CMK (cell line): ENCODE results near the gene VOPP1.
"Not testable (repeated sequence)": the region's sequence is repeated elsewhere in the genome, so short reads cannot be mapped to it uniquely, and the experiment has no call there.

Experiments used
- DNase-seq: peaks from one replicate; pipeline ENCODE4 v3.0.0-alpha.2; 2010; ENCODE audit warnings: low read depth

The VOPP1 gene

GRCh38 chr7:55488216-55488615, 84.1 kb downstream of the VOPP1 start:
- DNase-seq = no peak

GRCh38 chr7:55486991-55487390, 85.3 kb downstream of the VOPP1 start:
- no peak for DNase-seq

- no peak for DNase-seq
These were observed 86.1 kb downstream of the VOPP1 start for GRCh38 chr7:55486192-55486590.

DNA sequence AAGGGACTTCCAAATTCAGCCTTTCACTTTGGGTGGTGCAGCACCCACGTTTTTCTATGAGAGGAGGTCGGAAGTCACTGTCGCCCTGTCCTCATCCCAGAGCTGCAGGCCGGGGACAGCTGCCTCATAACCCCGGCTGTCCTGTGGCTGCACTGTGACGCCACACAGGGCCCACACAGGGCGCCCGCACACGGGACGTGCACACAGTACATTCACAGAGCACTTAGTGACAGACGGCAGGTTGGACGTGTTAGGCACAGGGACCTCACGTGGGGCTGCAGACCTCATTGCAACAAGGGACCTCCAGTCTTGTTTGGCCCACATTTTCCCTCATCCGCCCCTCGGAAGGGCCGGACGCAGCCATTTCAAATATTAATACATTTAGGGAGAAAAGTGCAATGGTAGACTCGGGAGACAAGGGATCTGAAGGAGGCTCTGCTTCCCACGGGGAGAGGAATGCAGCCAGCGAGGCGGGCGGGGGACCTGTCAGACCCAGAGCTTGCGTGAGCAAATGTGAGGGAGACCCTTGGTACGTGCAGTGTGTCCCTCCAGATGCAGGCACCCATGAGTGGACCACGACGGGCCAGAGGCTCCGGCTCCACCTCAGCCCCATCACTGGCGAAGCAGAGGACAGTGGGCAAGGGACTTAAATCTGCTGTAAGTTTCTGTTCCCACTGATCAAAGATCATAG, 86.7 kb downstream of the VOPP1 start:
- DNase-seq = no peak

DNA sequence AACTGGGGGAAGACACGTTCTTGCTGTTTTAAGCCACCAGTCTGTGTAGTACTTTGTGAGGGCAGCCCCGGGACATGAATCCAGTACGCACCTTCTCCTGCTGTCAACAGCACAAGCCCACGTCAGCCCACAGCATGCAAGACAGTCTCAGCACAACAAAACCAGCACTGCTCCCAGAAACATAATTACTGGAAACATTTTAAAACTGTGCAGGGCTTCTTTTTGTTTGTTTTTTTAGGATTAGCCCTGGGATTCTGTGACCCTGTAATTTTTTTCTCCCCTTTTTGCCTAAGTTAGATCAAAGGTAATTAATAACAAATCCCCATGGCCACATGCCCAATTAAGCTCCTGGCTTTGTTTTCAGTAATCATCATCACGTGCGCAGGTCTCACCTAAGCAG, 87.5 kb downstream of the VOPP1 start:
- no peak for DNase-seq

DNA sequence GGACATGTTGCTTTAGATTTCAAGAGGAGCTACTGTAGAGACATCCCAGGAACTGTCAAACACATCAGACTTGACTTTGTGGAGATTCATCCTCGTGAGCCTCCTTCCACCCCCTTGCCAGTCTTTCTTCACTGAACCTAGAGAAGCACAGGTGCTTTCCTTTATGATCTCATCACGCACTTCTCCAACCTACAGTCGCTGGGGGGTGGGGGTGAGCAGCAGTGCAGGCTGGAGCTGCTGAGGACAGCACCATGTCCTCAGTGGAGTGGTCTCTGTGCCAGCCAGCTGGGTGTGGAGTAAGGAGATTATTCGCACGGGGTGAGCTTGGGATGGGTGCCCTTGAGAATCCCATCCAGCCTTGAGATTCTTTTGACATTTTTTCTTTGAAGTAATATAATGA, 88.1 kb downstream of the VOPP1 start:
- no peak for DNase-seq

DNA sequence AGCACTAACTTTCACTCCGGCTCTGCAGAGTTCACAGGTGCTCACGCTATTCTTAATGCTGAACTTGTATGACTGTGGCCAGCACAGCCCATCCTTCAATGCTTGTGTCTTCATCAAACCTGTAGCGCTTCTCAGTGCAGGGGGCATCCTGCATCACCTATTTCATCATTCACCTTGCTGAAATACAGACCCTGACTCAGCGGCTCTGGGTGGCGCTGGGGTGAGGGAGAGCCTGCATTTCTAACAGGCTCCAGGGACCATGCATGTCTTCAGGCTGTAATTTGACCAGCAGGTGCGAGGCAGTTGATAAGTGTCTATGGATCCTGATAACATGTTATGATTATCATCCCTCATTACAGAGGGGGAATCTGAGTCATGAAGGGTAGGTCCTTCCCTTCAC, 89.3 kb downstream of the VOPP1 start:
- DNase-seq = no peak

DNA sequence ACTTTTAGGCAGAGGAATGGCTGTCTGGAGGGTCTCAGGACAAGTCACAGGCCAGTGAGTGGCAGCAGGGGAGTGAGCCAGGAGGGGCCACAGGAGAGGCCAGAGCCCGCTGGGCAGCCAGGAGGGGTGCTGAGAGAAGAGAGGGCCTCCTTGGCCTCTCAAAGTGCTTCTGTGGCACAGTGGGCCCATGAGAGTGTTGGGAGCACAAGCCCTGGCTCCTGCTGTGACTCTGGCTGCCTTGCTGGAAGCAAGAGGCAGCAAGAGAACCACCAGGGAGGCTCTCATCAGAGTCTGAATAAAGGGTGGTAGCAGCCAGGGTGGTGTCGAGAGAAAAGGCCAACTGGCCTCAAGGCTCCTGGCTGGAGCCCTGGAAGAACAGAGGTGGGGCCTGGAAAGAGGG, 91.1 kb downstream of the VOPP1 start:
- DNase-seq = no peak

DNA sequence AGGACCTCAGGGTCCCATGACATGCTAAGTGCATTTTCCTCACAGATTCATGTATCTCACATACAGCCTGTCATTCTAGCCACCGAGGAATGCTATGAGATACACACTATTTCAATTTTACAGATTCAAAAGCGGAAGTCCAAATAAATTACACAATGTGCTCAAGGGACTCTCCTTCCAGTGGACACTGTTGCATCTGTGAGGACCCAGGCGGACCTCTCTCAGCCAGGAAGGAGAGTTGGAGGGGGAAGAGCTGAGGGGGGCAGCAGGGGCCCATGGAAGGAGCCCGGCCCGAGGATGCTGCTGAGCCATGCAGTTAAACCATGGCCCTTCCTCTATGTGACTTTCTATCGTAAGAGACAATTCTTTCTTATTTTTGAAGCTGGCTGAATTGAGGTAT, 93.6 kb downstream of the VOPP1 start:
- DNase-seq = no peak

DNA sequence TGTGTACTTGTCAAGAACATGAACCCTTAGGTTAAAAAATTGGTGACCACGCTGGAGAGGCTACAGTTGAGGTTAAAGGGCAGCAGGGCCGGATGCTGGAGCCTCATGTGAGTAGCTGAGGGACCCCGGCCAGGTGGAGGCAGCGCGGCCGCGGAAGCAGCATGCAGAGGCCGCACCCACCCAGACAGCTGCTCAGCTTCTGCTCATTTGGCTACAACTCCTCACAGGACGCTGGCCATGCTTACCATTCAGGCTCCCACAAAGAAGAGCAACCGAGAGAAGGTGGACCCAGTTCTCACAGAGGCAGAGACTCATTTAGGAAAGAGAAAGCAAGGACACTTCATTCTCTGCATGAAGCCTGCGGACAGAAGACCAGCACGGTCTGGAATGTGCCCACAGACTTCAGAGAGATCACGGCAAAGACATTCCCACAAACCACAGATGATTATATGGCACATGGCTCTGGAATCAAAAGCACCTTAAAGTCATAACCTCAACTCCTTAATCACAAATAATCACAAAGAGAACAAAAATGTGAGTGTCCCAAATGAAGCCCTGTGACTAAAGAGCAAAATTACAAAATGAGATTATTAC, 94.4 kb downstream of the VOPP1 start:
- DNase-seq = no peak

GRCh38 chr7:55476852-55477780, 95.2 kb downstream of the VOPP1 start:
- no peak for DNase-seq

DNA sequence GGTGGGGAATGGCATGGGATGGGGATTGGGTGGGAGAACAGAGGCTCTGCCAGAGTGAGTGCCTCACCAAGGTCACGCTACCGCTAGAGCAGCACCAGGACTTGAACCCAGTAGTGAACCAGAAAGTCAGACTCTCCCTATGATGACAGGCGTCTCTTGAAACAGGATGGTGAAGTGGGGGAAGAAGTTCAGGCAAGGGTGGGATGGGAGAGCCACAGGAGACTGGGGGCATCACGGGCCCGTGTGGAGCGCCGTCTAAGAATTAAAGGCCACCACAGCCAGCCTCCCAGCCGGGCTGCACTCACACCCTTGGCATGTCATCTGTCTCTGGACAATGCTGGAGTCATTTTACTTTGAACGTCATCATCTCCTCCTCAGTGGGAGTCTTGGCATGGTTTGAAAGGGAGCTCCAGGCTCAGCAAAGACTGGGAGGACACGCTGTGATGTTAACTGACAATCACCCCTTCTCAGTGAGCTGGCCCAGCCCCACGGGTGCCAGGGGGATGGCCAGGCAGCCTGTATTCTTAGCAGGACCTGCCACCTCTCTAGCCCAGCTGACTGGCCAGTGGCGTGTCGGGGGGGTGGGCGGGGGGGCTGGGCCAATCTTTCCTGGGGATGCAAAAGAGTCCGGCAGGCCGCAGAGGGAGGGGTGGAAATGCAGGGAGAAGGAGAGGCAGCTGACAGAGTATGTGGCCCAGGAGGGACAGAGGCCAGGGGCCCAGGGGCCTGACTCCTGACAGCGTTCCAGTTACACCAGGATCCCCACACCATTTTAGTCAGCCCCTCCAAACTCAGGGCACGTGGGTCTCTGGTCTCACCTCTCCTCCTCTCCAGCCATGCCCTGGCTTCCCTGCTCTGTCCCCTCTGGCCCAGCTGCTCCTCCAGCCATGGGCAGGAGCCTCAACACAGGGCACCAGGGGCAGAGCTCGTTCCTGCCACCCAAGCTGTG, 96.2 kb downstream of the VOPP1 start:
- DNase-seq = no peak

DNA sequence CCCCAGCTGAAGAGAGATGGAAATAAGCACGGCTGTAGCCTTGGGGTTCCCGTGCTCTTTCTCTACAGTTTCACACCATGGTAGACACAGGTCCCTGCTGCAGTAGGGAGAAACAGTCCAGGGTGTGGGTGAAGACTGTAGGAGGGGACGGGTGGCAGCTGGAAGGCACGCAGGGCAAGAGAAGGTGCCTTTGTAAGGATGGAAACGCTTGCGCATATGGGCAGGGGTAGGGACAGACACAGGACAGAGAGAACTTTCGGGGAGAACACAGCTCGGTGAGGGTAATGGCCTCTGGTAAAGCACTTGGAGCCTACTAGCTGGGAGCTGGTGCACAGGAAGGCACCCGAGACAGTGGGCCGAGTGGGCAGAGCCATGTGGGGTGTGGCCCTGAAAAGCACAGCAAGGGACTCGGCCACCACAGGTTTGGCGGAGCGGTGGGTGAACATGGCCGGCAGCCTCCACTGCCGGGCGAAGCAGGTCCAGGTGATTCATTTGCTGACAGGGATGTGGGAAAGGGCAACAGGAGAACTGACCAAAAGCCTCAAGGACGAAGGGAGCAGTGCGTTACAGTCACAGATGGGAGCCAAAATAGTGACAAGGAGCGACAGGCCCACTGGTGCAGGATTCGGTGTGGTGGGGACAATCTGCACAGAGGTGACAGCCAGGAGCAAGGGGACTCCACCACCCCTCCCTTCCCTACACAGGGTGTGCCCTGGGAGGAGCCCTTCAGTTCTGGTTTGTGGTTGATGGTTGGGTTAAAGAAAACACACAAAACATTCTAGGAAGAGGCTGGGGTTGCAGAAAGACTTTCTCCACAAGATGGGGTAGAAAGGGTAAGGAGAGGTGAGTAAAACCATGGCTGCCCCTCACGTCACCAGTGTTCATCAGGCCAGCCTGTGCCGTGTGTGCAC, 97.1 kb downstream of the VOPP1 start:
- no peak for DNase-seq

- DNase-seq = no peak
These were observed 98.4 kb downstream of the VOPP1 start for GRCh38 chr7:55473932-55474331.

GRCh38 chr7:55472928-55473725, 99.2 kb downstream of the VOPP1 start:
- DNase-seq = no peak

GRCh38 chr7:55472406-55472805, 99.9 kb downstream of the VOPP1 start:
- not testable (repeated sequence) for DNase-seq

DNA sequence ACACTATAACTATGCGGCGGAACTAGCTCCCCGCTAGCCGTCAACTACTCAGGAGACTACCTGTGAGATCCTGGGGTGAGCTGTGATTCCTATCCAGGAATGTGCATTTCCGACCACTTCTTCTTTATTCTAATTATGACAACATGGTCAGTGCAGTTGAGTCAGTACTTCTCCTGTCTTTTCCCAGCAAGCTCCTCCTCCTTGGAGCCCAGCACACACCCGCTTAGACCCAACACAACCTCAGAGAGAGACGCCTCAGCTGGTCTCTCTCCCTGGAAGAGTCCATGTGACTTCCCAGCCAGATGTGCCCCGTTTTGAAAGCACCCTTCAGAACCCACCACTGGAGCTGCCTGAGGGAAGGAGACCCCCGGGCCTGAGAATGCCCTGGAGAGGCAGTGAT, 100.7 kb downstream of the VOPP1 start:
- DNase-seq = not testable (repeated sequence)

- DNase-seq = no peak
These were observed 102.0 kb downstream of the VOPP1 start for GRCh38 chr7:55470261-55470660.

GRCh38 chr7:55469721-55470120, 102.6 kb downstream of the VOPP1 start:
- DNase-seq = no peak

GRCh38 chr7:55469271-55469681, 103.0 kb downstream of the VOPP1 start:
- DNase-seq = no peak
